COLO668 (cell line): ENCODE measurements around the gene ACTA1.
"Not testable (repeated sequence)": the region's sequence is repeated elsewhere in the genome, so short reads cannot be mapped to it uniquely, and the experiment has no call there.

Source experiments
- DNase-seq: peaks from one replicate; lab custom pipeline; 2025; ENCODE audit not compliant: unreplicated experiment; lab: John Stamatoyannopoulos, UW

ACTA1 gene

DNA sequence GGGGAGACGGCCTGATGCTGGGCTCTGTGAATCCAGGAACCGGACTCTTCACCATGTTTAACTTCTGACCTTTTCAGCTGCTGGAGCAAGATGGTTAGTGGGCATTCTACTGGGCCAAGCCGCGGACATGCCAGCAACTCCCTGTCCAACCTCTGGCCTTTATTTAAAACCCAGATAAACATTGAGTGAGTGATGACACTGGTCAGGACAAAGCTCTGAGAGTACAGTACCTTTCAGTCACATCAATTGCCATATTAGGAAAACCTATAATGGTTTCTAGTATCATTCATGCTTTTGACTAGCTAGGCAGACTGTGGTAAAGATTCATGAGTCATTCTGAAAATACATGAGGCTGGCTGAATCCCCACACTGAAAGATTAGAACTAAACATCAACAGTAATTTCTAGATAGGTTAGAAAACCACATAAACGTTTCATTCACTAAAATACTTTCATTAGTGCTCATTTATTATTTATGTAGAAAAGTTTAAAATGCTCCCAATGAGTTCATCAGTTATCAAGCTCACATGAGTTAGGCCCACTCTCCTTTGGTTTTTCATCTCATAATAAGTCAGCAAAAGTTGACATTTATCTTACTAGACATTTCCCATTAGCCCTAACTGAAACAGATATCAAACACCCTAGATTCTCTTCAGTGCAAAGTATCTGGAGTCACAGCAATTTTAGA lies 7.1 kb upstream of the ACTA1 start:
- no peak for DNase-seq

DNA sequence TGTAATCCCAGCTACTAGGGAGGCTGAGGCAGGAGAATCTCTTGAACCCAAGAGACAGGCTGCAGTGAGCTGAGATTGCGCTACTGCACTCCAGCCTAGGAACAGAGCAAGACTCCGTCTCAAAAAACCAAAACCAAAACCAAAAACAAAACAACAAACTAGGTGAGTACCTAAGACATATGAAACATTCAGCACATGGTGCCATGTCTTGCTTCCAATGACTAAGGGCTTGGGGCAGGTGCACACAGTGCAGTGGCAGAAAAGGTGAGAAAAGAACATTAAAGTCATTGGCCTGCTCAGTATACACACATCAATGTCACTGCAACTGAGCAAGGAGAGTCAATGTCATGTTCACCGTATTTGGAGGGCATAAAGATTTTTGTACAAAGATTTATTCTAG lies 4.1 kb upstream of the ACTA1 start:
- no peak for DNase-seq

DNA sequence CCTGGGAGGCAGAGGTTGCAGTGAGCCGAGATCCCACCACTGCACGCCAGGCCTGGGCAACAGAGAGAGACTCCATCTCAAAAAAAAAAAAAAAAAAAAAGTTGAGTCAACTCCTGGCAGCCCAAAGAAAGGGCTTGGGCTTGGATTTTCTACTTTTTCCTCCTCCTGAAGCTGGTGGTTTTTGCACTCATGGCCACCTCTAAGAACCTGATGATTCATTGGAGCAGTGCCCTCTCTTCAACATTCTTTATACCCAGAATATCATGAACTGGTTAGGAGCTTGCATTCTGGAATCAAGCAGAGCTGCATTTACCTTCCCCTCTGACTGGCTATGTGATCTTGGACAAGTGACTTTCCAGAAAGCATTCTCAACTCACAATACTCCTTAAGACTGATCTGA lies 3.5 kb upstream of the ACTA1 start:
- no peak for DNase-seq

DNA sequence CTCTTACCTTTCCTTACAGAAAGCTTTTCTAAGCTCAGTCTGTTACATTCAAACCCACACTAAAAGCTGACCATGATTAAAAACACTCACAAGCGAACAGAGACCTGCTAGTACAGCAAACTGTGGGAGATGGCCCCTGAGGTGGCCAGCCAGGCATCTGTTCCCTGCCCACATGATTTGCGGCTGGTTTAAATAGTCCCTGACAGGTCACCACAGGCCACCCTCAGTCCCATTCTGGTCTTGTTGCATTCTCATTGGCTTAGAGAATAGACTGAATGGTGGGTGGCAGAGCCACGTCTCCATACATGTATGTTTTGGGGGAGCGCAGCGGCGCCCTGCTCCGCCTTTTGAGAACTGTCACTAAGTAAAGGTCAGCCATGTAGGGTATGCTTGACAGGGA lies 2.3 kb upstream of the ACTA1 start:
- DNase-seq: no peak

DNA sequence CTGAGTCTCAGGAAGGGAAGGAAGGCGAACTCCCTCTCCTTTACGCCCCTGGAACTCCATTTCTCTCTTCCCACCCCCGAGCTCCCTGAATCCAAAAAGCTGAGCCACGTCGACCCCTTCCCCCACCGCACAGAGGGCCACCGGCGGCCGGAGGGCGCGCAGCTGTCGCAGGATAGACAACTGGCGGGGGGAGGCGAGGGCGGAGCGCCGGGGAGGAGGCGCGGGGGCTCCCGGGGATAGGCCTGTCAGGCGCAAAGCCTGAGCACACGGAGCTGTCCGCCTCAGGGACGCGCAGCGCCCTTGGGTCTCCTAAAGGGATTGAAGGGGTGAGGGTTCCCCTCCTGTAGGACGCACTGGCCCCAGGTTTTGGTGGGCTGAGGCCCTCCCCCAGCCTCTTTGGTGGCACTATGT lies 752 bp upstream of the ACTA1 start:
- DNase-seq: no peak

DNA sequence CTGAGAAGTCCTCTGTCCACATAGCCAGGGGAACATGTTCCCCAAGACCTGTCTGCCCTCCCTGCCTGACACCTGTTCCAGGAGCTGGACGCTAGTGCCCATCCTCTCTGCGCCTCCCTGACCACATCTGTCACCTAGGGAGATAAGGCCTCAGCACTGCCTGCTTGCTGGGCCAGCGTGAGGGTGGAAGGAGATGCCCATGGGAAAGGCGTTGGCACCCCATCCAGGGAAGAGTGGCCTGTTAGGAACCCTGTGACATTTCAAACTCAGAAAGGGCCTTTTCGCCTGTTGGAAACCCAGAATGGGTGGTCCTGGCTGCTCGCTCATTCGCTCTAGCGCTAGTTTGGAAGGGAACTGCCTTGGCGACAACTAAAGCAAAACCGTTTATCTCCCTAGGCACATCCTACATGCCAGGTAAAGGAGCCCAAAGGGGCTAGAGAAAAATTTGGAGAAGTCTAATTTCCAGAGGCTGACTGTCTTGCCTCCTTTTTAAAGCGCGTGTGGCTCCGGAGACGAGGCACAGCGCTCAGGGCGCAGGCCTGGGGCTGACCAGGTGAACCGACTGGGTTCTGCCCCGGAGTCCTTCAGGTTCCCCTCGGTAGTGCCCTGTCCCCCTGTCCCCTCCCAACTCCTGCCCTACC lies 410 bp downstream of the ACTA1 start:
- no peak for DNase-seq

DNA sequence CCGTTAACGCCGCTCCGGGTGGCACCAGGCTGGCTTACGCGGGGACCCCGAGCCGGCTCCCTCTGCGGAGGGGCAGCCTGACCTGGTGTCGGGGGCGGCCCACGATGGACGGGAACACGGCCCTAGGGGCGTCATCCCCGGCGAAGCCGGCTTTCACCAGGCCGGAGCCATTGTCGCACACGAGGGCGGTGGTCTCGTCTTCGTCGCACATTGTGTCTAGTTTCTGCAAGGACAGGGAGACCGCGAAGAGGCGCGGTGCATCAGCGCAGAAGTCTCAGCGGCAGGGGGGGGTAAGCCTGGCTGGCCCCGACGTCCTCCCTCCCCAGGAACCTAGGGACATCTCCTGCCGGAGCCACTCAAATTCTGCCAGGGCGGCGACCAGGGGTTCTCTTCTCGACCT lies 989 bp downstream of the ACTA1 start:
- DNase-seq: no peak

DNA sequence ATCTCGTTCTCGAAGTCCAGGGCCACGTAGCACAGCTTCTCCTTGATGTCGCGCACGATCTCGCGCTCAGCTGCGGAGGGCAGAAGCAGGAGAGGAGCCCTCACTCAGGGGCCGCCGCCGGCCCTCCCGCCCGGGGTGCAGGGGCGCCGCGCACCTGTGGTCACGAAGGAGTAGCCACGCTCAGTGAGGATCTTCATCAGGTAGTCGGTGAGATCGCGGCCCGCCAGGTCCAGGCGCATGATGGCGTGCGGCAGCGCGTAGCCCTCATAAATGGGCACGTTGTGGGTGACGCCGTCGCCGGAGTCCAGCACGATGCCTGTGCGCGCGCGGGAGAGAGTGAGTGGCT lies 1.8 kb downstream of the ACTA1 start:
- DNase-seq: no peak

DNA sequence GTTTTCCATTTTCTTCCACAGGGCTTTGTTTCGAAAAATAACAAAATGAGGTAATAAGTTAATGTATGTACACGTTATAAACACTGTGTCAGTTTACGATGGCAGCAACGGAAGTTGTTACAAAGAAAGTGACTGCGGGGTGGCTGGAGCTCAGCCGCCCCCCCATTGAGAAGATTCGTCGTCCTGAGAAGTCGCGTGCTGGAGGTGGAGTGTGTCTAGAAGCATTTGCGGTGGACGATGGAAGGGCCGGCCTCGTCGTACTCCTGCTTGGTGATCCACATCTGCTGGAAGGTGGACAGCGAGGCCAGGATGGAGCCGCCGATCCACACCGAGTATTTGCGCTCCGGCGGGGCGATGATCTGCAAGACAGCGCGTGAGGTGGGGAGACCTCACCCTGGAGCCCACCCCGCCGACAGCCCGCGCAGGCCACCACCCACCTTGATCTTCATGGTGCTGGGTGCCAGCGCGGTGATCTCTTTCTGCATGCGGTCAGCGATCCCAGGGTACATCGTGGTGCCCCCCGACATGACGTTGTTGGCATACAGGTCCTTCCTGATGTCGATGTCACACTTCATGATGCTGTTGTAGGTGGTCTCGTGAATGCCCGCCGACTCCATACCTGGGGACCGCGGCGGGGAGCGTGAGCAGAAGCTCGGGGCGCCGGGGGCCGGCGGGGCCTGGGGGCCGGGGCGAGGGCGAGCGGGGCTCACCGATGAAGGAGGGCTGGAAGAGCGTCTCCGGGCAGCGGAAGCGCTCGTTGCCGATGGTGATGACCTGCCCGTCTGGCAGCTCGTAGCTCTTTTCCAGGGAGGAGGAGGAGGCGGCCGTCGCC lies 2.4 kb downstream of the ACTA1 start:
- DNase-seq: no peak

DNA sequence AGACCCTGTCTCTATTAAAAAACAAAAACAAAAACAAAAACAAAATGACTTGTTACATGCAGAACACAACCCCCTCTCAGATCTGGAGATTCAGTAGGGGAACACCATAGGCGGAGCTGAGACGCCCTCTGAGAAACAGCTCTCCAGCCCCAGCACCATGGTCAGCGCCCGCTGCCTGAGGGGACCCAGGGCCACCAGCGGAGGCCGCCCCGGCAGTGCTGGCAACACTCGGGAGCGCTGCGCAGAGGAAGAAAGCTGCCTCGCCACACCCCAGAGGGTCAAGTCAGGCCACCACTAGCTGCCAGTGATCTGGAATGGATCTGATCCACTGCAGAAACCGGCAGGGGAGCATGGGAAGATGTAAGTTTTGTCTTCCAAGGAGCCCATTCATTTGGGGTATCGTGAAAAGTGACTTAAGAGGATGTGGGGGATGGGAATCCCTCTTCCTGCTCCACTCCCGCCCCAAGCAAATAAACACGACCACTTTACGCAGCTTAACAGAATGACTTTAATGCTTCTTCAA lies 3.1 kb downstream of the ACTA1 start:
- no peak for DNase-seq

DNA sequence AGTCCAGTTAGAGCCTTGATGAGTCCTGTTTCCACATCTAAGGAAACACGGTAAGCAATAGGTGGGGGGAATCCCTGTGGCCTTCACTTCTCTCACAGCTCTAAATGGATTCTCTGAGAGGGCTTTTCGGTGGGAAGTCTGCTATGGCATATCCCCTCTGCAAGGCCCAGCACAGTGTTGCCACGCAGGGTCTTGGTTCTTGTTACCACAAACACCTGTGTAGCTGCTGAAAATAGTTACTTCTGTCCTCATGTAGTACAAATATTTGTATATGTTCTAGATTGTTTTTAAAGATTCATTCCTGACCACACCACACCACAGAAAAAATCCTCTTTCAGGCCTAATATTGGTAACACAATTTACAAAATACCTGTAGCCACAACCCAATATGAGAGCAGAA lies 5.6 kb downstream of the ACTA1 start:
- no peak for DNase-seq

DNA sequence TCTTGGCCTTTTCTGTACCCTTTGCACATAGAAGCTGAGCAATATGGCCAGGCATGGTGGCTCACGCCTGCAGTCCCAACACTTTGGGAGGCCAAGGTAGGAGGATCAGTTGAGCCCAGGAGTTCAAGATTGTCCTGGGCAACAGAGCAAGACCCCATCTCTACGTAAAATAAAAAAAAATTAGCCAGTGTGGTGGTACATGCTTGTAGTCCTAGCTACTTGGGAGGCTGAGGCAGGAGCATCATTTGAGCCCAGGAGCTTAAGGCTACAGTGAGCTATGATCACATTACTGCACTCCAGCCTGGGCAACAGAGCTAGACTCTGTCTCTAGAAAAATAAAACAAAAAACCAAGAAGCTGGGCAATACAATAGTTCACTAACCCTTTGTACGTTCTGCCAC lies 6.3 kb downstream of the ACTA1 start:
- no peak for DNase-seq

DNA sequence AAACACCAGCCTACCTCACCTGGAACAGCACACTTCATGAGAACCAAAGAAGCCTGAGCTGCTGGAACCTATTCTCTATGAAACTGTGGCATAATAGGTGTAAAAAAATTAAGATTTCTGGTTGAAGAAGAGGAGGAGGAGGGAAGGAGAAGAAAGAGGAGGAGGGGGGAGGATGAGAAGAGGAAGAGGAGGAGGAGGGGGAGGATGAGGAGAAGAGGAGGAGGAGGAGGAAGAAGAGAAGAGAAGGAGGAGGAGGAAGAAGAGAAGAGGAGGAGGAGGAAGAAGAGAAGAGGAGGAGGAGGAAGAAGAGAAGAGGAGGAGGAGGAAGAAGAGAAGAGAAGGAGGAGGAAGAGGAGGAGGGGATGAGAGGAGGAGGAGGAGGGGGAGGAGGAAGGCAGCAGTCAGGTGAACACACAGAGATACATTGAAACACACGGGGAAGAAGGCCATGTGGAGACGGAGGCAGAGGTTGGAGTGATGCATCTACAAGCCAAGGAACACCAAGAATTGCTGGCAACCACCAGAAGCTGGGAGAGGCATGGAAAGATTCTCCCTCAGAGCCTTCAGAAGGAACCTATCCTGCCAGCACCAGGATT lies 8.2 kb downstream of the ACTA1 start:
- no peak for DNase-seq

DNA sequence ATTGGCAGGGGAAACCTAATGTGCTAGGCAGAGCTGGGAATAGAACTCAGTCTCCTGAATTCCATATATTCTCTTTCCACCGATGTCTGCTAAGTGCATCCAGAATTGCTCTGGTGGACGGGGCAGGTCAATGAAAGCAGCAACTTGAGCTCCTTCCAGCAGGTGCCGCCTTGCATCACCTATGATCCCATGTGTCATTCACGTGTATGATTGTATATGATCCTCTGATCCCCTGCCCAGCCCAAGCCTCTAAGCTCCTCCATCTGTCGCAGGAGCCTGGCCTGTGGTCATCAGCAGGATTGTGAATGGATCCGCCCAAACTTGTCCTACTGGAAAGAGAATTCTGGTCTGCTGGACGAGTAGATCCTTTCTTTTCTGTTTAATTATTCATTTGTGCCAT lies 13.1 kb downstream of the ACTA1 start:
- peak; percentile 49 for DNase-seq

DNA sequence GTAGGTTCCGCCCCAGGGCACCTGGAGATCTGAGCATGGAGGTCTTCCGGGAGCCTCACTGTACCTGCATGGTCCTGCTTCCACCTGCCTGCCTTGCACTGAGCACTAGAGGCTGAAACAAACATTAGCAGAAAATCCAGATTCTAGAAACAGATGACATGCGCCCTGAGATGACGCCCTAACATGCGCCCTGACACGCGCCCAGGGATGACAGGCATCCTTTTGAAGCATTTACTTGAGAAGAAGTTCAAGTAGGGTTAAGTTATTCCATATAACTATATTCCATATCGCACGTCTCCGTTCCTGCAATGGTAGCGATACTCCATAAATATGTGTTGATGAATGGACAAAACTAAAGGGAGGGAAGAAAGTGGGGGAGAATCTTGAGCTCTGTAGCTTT lies 13.7 kb downstream of the ACTA1 start:
- no peak for DNase-seq

DNA sequence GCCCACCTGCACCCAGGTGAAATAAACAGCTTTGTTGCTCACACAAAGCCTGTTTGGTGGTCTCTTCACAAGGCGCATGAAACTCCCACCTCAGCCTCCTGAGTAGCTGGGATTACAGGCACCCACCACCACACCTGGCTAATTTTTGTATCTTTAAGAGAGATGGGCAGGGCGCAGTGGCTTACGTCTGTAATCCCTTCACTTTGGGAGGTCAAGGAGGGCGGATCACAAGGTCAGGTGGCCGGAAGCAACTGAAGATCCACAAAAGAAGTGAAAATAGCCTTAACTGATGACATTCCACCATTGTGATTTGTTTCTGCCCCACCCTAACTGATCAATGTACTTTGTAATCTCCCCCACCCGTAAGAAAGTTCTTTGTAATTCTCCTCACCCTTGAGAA lies 15.3 kb downstream of the ACTA1 start:
- DNase-seq: not testable (repeated sequence)

DNA sequence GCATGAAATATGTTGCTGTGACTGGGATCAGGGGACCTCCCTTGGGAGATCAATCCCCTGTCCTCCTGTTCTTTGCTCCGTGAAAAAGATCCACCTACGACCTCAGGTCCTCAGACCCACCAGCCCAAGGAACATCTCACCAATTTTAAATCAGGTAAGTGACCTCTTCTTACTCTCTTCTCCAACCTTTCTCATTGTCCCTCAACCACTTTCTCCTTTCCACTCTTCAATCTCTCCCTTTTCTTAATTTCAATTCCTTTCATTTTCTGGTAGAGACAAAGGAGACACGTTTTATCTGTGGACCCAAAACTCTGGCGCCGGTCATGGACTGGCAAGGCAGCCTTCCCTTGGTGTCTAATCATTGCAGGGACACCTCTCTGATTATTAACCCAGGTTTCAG lies 21.1 kb downstream of the ACTA1 start:
- not testable (repeated sequence) for DNase-seq

DNA sequence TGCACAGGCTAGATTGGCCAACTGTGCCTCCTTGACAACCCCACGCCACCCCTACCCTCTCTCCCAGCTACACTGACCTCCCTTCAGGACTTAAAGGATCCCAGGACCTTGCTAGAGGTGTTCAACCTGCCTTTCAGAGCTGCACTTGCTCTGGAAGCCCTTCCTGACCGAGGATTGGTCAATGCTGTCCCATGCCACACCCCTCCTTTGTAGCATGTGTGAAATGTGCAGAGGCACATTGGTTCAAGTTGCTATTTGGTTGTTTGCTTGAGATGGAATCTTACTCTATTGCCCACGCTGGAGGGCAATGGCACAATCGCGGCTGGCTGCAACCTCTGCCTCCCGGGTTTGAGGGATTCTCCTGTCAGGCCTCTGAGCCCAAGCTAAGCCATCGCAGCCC lies 21.8 kb downstream of the ACTA1 start:
- no peak for DNase-seq

DNA sequence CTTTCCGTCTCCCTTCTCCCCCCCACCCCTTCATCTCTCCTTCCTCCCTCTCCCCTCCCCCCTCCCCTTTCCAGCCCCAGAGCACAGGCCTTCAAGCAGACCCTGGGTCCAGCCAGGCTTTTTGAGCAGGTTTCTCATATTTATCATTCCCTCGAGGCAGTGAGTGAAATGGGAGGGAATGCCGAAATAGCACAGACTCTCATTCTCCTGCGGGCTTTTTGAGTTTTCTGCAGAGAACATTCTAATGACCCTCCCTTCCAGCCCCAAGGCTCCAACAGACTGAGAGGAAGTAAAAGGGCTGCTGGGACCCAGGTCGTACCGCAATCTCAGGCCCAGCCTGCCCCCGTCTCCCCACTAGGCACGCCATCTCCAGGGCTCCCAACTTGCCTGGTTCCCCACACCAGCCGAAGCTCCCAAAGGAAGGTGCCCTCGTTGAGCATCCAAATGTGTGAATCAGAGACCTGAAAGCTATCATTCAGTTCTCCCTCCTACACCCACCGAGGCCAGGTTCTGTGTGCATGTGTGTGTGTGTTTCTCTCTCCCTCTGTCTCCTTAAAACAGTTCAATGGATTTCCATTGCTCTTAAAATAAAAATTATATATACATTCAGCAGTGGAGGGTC lies 22.3 kb downstream of the ACTA1 start:
- no peak for DNase-seq

DNA sequence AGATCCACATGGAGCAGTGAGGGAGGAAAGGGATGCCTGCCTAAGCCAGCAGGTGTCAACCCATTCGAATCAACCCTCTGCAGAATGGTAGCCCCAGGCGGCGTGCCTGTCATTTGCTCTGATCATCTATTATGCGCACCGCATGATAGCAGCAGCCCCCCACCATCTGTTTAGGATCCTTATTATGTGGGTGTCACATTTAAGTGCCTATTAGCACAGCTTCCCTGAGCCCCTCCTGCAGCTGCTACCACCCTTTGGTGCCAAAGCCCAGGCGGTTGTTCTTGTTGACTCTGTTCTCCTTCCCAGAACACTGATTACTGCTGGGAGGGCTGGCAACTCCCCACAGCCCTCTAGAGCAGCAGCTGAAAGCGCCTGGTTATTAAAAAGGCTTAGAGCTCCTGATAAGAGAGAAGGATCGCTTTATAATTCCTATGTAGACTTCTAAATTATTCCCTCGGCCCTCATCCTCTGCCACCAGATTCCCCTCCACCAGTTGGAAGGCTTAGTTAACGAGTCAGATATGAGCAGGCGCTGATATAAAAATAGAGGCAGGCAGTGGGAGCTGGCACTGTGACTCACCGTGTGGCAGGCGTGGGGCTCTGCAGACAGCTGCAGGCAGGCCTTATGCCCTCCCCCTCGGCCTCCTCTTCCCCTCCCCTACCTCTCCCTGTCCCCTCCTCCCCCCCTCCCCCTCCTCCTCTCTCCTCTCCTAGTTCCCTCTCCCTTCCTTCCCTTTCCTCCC lies 23.0 kb downstream of the ACTA1 start:
- peak; percentile 84 for DNase-seq

DNA sequence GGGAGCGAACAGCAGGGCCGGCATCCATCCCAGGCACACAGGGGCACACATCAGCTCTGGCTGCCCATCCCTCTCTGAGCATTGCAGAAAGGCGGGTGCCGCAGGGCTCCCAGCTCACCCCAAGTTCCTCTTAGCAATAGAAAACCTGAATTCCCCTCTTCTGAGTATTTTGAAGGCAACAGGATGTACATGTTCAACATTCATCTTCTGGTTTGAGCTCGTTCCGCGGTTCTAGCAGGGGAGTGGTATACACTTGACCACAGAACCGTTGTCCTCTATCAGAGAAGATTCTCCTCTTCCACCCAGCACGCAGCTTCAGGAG lies 23.6 kb downstream of the ACTA1 start:
- no peak for DNase-seq
